CMK (cell line): ENCODE results near the gene CBLL1.

ENCODE experiments used
- DNase-seq: peaks from one replicate; pipeline ENCODE4 v3.0.0-alpha.2; 2010; ENCODE audit warnings: low read depth

CBLL1 gene

DNA sequence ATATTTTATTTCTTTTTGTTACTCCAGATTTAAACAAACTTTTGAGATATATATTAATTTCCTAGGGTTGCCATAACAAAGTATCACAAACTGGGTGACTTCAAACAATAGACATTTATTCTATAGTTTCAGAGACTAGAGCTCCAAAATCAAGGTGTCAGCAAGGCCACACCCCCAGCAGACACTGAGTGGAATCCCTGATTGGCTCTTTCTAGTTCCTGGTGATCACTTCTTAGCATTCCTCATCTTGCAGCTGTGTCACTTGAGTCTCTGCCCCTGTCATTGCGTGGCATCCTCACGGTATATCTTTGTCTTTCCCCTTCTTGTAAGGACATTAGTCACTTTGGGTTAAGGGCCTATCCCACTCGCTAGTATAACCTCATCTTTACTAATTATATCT, 66.7 kb downstream of the CBLL1 start:
- no peak for DNase-seq
